ENCODE data around the gene PRKG1.
"Not testable (repeated sequence)": the region's sequence is repeated elsewhere in the genome, so short reads cannot be mapped to it uniquely, and the experiment has no call there.

PRKG1 gene

DNA sequence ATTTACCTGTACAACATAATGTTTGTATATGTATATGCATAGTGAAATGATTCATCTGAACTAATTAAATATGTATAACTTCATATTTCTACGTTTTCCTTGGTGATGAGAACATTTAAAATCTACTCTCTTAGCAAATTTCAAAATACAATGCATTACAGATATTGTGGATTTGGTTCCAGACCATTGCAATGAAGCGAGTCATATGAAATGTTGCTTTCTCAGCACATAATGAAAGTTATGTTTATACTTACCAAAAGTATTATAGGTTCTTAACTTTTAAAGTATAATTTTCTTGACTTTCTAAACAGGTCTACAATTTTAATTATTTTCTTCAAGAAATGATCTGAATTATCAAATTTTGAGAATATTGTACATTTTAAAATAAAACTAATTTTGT lies 435.9 kb downstream of the PRKG1 start:
- no peak for DNase-seq (ENCODE audit: low read depth in 2 of 2)

DNA sequence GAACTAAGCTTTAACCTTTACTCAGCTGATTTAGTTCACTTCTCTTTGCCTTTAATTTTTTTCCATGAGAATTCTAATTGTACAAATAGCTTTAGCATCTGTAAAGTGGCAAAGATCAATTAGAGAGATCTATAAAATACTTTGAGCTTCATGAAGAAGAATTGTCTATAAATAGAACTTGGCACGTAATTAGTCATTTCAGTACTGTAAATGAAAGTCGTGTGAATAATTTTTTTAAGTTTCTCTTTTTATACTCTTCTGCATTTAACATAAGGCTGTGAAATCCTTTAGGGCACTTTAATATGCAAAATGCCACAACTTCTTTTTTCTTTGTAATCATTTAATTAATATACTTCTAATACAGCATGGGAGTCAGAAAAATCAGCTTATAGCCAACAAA lies 447.3 kb downstream of the PRKG1 start:
- DNase-seq (ENCODE audit: low read depth in 2 of 2), result no peak

DNA sequence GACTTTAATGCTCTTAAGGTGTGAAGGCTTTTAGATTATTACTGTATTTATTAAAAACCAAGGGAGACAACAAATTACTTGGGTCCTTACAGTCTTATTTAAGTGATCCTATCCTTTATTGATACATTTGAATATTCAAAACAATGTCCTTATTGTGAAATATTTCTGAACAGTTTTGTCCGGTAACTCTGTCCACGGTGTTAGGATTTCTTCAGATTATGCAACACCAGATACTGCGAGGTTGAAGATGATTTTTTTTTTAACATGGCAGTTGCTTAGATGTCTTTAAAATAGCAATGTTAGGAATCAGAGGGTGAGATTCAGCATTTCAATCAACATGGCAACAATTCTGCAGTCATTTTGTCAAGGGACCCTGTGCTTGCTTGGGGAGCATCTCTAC lies 448.6 kb downstream of the PRKG1 start:
- no peak for DNase-seq (ENCODE audit: low read depth in 2 of 2)

DNA sequence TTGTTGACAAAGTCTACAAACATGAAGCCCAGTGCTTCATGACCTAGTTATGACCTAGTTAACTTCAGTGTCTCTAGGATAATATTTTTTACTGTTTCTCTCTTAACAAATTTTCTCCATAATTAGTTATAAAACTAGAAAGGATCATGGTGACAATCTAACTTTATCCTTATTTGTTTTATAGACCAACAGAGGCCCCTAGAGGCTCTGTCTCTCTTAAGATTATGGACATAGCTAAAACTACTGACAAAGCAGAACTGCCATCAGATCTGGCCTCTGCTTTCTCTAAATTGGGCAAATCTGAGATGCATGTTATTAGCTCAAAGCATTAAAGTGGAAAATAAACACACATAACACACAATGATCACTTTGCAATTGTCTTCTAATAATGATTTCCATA lies 449.2 kb downstream of the PRKG1 start:
- DNase-seq (ENCODE audit: low read depth in 2 of 2), result no peak

DNA sequence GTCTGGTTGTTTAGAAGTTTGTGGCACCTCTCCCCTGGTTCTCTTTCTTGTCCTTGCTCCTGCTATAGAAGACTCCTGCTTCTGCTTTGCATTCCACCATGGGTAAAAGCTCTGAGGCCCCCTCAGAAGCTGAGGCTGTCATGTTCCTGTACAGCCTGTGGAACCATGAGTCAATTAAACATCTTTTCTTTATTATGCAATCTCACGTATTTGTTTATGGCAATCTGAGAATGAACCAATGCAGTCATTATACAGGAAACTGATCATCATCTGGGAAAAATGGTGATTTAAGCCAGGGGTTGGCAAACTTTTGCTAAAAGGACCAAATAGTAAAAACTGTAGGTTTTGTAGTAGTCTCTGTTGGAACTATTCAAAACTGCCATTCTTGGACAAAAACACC lies 449.8 kb downstream of the PRKG1 start:
- DNase-seq (ENCODE audit: low read depth in 2 of 2), result no peak

DNA sequence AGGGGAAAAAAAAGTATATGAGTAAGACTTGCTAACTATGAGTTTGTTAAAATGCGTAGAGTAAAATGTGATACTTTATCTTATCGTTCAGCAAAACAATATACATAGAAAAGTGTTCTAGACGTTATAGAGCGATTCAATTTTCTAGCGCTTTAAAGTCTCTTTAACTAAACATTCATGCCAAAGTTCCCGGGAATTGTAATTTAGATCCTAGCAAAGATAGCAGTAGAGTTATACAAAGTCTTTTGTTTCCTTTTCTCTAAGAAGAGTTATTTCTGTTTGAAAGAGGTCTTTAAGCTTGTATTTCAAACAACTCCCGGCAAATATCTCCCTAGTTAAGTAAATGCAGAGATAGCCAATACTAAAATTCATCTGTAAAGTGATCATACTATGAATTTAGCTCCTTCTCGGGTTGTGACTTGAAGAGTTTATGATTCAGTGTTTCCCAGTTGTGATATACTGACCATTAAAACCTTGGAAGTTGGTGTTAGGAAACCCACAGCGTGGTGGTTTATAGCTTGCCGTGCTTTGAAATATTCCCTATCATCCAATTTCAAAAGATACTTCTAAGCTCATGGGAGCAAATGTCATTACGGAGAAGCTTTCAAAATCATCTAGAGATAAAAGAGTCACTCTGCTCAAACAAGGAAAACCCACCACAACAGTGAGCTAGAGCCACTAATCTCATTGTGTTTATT lies 453.4 kb downstream of the PRKG1 start:
- DNase-seq (ENCODE audit: low read depth in 2 of 2), result no peak

DNA sequence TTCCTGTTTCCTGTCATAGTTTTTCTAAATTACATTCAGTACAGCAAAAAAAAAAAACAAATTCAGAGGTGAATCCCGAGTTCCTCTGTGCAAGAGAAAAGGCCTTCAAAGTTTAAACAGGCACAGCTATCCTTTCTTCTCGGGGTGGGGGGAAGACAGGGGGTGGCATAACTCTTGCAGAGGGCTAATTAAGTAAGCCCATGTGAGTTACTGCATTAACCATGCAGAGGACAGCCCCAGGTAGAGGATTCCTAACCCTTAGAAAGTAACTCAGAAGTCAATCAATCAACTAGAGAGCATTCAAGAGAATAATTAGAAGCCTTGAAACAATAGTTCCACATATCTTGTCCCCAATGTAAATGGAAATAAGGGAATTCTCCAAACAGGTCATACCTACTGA lies 454.2 kb downstream of the PRKG1 start:
- no peak for DNase-seq (ENCODE audit: low read depth in 2 of 2)

DNA sequence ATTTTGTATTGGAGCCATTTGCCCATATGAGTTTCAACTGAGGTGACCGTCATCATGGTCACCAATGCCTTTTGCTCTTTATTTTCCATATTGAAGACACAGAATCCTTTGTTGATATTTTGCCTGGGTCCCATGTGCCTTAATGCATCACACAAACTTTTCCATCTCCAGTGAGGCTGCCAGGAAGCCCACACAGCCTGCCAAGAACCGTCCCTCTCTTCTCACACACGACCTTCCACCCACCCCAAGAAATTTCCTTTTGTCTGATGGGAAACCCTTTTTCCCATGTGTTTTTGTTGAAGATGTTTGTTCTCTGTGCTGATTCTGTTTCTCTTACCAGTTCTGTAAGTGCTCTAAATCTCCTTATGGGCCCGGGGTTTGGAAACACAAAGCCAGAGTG lies 456.3 kb downstream of the PRKG1 start:
- DNase-seq (ENCODE audit: low read depth in 2 of 2), result no peak

DNA sequence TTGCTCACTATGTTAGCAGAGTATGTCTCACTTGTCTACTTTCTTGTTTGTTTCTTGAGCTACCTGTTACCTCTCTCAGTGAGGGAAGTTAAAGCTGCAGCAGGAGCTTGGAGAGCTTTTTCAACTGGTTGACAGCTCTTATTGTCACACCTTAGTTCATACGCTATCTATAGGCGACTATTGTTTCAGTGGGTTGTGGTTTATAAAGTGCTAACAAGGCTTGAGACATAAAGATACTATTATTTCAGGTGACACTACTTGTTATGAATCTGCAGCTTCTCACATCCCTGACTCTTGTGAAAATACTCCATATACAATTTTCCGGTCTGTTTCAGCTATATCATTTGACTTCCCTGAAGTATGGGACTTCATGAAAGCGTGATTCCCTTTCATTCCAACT lies 457.8 kb downstream of the PRKG1 start:
- no peak for DNase-seq (ENCODE audit: low read depth in 2 of 2)

DNA sequence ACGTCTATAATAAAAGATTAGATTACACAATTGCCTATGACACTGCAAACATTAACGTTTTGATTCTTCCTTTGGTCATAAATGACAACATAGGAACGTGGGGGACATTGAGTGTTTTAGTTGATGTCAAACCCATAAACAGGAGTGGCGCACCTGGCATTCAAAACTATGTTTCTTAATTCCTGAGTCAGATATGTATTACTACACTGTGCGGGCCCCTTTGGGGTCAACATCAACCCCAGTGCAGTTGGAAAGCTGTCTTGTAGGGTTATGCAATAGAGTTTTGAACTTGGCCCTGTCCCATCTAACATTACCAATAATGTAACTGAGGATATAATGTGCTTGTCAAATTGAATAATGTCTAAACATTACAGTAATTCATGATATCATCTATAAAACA lies 468.6 kb downstream of the PRKG1 start:
- no peak for DNase-seq (ENCODE audit: low read depth in 2 of 2)

DNA sequence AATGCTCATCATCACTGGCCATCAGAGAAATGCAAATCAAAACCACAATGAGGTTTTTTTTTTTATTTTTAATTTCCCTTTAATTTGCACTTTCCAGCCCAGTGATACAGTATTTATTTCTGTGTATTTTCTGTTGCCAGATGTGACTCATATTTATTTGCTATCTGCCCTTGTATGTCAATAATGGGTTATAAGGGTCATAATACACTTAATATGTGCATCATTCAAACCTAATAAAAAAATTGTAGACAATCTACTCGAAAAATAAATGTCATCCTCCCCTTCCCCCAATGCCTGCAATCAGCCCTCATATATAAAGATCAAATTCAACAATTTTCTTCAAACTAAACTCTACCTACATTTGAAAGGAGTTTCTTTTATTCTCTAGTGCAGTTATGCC lies 470.6 kb downstream of the PRKG1 start:
- DNase-seq (ENCODE audit: low read depth in 2 of 2), result no peak

DNA sequence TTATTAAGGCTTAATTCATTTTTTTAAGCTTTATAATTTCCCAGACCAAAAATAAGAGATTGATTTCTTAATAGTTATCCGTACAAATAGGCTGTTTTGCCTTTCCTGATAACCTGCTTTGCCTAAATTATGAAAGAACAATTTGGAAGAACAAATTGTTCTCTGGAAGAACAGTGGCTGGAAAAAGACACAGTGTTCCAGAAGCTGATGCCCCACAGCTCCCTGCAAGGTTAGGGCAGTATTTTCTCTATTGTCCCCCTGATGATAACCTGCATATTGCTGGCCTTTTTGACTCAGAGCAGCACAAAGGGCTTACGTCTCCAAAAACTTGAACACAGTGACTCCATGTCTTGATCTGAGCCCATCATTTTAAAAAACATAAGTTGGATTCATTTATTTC lies 473.7 kb downstream of the PRKG1 start:
- no peak for DNase-seq (ENCODE audit: low read depth in 2 of 2)

DNA sequence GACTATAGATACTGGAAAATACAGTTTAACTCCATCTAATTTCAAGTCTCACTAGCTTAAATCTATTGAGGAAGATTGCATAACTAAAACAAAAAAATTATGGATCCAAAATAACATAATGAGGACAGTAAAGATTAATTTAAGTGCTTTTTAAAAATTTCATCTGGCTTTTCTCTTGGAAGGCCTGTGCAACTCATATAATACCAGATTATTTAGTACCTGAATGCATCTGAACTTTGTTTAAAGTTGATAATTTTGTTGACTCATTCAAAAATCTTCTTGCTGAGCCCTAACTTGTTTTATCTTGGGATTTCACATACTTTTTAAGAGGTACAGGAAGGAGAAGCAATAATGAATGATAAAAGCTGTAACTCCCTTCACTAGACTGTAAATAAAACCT lies 478.6 kb downstream of the PRKG1 start:
- no peak for DNase-seq (ENCODE audit: low read depth in 2 of 2)

DNA sequence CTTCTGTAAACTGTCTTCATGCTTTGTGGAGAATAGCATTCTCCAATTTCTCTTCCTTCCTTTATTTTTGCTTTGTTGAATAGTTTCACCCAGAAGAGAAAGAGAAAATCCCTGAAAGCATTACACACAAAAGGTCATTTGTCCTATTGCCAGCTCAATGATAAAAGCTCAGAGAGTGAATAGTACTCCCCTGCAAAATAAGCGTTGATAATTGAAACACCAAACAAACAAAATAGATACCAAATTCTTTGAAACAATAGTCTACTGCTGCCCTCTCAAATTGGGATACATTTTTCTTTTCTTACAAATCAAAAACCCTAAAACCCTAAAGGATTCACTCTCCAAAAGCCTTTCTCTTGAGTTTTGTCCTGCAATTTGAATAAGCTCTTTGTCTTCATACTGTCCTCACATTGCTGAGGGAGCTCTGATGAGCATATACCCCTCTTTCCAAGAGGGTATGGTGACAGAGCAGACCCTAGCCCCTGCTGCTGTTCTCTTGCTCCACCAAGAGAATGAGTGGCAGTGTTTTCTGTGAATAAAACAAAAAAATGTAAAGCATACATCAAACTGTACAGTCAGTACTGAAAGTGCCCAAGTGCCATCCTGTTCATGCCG lies 490.7 kb downstream of the PRKG1 start:
- DNase-seq (ENCODE audit: low read depth in 2 of 2), result no peak

DNA sequence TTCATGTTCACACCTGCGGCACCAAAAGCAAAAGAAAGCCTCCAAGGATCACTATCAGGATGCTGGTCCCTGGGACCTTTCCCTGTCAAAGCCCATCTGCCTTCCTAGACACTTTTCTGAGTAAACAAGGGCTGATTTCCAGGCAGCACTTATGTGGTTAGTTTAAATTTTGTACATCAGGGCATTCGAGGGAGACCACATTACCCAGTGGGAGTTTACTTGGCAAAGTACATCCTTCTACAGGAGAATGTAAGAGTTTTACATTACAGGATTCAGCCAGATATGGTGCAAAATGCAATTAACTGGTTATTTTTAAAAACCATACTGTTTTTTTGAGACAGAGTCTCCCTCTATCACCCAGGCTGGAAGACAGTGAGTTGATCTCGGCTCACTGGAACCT lies 493.0 kb downstream of the PRKG1 start:
- no peak for DNase-seq (ENCODE audit: low read depth in 2 of 2)

DNA sequence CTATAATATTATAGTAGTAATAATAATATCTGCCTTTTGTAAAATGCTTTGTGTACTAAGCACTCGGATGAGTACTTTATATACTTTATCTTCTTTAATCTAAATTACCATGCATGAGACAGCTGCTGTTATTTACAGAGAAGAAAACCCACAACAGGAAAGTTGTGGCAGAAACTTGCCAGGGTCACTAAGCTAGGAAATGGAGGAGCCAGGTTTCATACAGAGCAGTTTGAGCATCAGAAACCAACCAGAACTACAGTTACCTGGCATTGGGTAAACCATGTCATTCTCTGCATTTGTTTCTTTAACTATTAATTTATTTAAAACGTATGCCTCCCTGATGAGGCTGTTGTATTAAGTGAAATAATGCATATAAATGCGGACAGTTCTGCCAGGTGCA lies 495.2 kb downstream of the PRKG1 start:
- no peak for DNase-seq (ENCODE audit: low read depth in 2 of 2)

DNA sequence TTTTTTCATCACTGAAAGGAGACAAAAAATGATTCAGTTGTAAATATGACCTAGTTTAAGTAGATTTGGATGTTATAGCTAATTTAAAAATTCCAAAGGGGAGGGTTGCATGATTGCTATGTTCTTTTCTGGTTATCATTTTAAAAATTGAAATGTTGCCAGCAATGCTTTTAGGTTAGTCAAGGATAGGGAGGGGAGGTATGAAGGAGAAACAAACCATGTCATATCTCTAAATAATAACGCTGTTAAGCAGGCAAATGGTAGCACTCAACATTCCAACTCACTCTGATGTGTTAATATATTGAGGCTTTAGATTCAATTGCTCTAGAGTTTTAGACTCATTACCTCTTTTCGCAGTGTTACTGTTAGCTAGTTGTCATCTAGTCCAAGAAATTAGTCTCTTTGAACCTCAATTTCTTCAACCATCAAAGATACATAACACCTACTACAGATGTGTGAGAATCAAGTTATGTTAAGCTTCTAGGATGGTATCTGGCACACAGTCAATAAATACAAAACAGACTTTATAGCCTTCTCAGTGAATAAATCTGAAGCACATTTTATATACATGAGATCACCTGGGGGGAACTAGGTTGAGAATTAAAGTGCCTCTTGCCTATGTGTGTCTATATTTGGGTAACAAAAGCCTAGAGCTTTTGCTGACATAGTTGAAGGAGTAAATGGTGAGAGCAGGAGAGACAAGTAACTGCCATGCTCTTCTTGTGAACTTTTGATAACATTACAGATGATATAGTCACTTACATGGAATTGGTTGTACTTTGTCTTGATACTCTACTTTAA lies 500.2 kb downstream of the PRKG1 start:
- DNase-seq (ENCODE audit: low read depth in 2 of 2), result no peak

DNA sequence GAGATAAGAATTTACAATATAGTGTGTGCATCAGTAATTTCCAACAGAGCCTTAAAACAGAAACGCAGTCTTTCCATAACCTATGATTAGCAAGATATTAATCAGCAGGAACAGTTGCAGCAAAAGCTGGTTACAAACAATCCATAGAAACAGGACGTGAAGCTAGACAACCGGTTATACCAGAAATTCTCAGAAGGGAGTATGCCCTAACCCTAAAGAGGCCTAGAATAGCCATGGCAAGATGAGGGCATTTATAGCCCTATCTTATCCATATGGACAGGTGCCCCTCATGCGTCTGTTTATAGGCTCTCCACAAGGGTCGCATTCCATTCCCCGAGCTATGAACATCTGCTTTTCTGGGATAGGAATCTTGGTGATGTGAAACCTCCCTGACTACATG lies 506.9 kb downstream of the PRKG1 start:
- not testable (repeated sequence) for DNase-seq (ENCODE audit: low read depth in 2 of 2)

DNA sequence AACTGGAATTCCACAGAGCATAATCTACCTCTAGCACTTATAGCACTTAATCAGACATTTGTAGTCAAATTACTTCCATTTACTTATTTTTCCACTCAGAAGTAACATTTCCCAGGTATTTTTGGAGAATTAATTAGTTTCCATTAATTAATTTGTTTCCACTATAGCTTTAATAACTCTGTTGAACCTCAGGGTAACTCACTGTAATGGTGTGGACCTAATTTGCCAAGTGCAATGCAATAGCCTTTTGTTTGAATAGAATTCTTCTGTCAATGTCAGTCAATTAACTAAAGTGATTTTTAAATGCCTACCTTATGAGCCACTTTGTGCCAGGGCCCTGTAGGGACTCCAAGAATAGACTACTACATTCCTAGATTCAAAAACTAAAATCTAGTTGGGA lies 509.7 kb downstream of the PRKG1 start:
- DNase-seq (ENCODE audit: low read depth in 2 of 2), result no peak

DNA sequence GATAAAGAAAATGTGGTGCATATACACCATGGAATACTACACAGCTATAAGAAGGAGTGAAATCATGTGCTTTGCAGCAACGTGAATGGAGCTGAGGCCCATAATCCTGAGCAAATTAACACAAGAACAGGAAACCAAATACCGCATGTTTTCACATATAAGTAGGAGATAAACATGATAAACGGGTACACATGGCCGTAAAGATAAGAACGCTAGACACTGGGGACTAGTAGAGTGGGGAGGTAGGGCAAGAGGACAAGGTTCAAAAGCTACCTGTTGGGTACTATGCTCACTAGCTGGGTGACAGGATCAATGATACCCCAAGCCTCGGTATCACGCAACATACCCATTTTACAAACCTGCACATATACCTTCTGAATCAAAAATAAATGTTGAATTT lies 511.5 kb downstream of the PRKG1 start:
- DNase-seq (ENCODE audit: low read depth in 2 of 2), result no peak

DNA sequence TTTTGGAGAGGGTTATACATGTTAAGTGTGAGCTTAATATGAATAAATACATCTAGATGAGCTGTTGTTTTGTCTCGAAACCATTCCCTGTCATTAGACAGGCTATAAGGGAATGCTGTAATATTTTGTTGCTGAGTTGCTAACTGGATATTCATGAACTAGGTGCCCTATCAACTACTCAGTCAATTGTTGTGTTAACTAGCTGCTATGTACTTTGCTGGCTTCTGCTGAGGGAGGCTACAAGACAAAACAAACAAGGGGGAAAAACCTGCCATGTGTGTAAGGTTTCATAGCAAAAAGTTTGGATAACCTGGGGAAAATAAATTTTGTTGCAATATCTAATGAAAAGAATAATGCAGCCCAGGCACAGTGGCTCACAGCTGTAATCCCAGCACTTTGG lies 514.7 kb downstream of the PRKG1 start:
- DNase-seq (ENCODE audit: low read depth in 2 of 2), result no peak

DNA sequence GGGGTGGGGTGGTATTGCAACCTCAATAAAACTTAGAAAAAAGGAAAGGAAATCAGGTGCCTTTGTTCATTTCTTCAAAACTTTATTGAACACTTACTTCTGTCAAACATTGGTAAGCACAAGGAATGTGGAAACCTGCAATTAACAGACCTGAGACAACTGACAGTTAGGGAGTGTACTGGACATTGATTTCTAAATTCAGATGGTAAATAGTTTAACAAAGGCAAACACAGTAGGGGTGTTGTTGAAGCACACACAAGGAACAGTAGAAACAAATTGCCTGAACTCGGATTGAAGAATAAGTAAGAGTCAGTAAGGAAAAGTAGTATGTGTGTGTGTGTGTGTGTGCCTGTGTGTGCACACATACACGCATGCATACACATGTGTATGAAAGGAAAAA lies 516.5 kb downstream of the PRKG1 start:
- no peak for DNase-seq (ENCODE audit: low read depth in 2 of 2)

DNA sequence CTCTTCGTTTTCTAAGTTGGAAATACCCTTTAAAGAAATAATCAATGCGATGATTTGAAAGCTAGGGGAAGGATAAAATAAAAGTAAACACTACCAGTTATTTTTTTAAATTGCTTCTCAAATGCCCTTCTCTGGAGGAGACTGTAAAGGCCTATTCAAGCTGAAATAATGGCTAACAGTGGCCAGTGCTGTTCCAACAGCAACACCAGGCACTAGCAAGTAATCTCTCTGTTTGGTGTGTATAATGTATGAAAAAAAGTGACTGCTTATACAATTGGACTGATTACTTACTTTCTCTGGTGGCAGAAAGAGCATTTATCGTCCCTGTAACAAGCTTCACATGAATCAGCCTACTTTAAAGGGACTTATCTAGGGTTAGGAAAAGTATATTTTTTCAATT lies 522.4 kb downstream of the PRKG1 start:
- no peak for DNase-seq (ENCODE audit: low read depth in 2 of 2)

Measured in stimulated activated CD4-positive, alpha-beta T cell treated with anti-CD3 and anti-CD28 coated beads, Interleukin-15, amount 100 ng/mL, for 48 hours (primary cell).